ENCODE data around the gene UMOD. TPM values are rescaled to one million over a fixed set of nuclear protein-coding genes. Genes with fewer than 3 reads are reported as not detected.
"Not testable (repeated sequence)": the region's sequence is repeated elsewhere in the genome, so short reads cannot be mapped to it uniquely, and the experiment has no call there.

Gene UMOD
- total and polyA plus RNA-seq, 4 donors, result not detected

DNA sequence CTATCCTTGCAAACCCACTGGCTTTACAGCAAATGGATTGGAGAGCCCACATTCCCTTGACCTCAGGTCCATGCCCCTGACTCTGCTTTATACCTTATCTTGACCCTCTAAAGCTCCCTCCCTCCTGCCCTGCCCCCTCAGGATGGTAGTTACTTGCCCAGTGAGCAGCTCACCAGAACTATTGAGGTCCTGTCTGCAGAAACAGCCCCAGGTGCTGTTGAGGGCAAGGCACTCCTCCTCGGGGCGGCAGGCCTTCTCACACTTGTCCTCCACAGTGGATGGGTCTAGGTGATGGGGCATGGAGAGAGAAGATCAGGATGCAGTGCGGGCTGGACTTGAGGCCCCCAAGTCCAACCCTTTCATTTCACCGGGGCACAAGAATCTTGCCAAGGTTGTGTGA lies 29.8 kb downstream of the UMOD start:
- 91% methylated on average over 4 of the region's 4 CpGs for WGBS
- peaks cover 0 to 2% (median 0%) of the 10 kb centered on the region in 4 donors for H3K27me3 ChIP-seq (ENCODE audit: control insufficient read depth in 4 of 4, insufficient read depth in 4 of 4, low read length in 3 of 4)
- H3K9me3 ChIP-seq (ENCODE audit: control insufficient read depth in 4 of 4, low read length in 3 of 4), result no peaks in the 10 kb centered on the region
- H3K4me3 ChIP-seq (ENCODE audit: low read depth in 1 of 3, low read length in 3 of 3), result no peak overlapping the region
- no peak overlapping the region for H3K27ac ChIP-seq (ENCODE audit: low read depth in 1 of 2, low read length in 2 of 2)
- DNase-seq (ENCODE audit: low spot score), result no peak
- H3K9ac ChIP-seq (ENCODE audit: low read depth in 1 of 2, low read length in 2 of 2), result no peak overlapping the region
- TF ChIP-seq SP1 (IDR thresholded peaks at IDR 0.05) (no peak), FOXA2 (IDR thresholded peaks at IDR 0.05) (no peak), TAF1 (conservative IDR thresholded peaks at IDR 0.05) (no peak), HNF4A (conservative IDR thresholded peaks at IDR 0.05) (no peak), GABPA (IDR thresholded peaks at IDR 0.05 in 1 of 2, conservative IDR thresholded peaks at IDR 0.05 in 1 of 2) (no peak), JUND (IDR thresholded peaks at IDR 0.05) (no peak), RAD21 (IDR thresholded peaks at IDR 0.05) (no peak), FOXA1 (IDR thresholded peaks at IDR 0.05) (no peak), EGR1 (IDR thresholded peaks at IDR 0.05; ENCODE audit: low read depth in 2 of 2) (no peak), ATF3 (IDR thresholded peaks at IDR 0.05) (no peak)
- TF ChIP-seq, protein P1, sequence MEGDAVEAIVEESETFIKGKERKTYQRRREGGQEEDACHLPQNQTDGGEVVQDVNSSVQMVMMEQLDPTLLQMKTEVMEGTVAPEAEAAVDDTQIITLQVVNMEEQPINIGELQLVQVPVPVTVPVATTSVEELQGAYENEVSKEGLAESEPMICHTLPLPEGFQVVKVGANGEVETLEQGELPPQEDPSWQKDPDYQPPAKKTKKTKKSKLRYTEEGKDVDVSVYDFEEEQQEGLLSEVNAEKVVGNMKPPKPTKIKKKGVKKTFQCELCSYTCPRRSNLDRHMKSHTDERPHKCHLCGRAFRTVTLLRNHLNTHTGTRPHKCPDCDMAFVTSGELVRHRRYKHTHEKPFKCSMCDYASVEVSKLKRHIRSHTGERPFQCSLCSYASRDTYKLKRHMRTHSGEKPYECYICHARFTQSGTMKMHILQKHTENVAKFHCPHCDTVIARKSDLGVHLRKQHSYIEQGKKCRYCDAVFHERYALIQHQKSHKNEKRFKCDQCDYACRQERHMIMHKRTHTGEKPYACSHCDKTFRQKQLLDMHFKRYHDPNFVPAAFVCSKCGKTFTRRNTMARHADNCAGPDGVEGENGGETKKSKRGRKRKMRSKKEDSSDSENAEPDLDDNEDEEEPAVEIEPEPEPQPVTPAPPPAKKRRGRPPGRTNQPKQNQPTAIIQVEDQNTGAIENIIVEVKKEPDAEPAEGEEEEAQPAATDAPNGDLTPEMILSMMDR (IDR thresholded peaks at IDR 0.05; ENCODE audit: low read depth, low read length, missing input control), result no peak
- TF ChIP-seq, protein P2, sequence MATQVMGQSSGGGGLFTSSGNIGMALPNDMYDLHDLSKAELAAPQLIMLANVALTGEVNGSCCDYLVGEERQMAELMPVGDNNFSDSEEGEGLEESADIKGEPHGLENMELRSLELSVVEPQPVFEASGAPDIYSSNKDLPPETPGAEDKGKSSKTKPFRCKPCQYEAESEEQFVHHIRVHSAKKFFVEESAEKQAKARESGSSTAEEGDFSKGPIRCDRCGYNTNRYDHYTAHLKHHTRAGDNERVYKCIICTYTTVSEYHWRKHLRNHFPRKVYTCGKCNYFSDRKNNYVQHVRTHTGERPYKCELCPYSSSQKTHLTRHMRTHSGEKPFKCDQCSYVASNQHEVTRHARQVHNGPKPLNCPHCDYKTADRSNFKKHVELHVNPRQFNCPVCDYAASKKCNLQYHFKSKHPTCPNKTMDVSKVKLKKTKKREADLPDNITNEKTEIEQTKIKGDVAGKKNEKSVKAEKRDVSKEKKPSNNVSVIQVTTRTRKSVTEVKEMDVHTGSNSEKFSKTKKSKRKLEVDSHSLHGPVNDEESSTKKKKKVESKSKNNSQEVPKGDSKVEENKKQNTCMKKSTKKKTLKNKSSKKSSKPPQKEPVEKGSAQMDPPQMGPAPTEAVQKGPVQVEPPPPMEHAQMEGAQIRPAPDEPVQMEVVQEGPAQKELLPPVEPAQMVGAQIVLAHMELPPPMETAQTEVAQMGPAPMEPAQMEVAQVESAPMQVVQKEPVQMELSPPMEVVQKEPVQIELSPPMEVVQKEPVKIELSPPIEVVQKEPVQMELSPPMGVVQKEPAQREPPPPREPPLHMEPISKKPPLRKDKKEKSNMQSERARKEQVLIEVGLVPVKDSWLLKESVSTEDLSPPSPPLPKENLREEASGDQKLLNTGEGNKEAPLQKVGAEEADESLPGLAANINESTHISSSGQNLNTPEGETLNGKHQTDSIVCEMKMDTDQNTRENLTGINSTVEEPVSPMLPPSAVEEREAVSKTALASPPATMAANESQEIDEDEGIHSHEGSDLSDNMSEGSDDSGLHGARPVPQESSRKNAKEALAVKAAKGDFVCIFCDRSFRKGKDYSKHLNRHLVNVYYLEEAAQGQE (IDR thresholded peaks at IDR 0.05), result no peak
- TF ChIP-seq, protein P3, sequence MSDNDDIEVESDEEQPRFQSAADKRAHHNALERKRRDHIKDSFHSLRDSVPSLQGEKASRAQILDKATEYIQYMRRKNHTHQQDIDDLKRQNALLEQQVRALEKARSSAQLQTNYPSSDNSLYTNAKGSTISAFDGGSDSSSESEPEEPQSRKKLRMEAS (IDR thresholded peaks at IDR 0.05), result no peak
- TF ChIP-seq, protein P4, sequence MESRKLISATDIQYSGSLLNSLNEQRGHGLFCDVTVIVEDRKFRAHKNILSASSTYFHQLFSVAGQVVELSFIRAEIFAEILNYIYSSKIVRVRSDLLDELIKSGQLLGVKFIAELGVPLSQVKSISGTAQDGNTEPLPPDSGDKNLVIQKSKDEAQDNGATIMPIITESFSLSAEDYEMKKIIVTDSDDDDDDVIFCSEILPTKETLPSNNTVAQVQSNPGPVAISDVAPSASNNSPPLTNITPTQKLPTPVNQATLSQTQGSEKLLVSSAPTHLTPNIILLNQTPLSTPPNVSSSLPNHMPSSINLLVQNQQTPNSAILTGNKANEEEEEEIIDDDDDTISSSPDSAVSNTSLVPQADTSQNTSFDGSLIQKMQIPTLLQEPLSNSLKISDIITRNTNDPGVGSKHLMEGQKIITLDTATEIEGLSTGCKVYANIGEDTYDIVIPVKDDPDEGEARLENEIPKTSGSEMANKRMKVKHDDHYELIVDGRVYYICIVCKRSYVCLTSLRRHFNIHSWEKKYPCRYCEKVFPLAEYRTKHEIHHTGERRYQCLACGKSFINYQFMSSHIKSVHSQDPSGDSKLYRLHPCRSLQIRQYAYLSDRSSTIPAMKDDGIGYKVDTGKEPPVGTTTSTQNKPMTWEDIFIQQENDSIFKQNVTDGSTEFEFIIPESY (IDR thresholded peaks at IDR 0.05), result no peak
- H3K4me1 ChIP-seq (ENCODE audit: control insufficient read depth in 4 of 4, insufficient read depth in 4 of 4, low read length in 3 of 4), result no peaks in the 10 kb centered on the region
- no peaks in the 10 kb centered on the region for H3K36me3 ChIP-seq (ENCODE audit: control insufficient read depth in 4 of 4, insufficient read depth in 3 of 4, low read depth in 1 of 4, low read length in 3 of 4)

DNA sequence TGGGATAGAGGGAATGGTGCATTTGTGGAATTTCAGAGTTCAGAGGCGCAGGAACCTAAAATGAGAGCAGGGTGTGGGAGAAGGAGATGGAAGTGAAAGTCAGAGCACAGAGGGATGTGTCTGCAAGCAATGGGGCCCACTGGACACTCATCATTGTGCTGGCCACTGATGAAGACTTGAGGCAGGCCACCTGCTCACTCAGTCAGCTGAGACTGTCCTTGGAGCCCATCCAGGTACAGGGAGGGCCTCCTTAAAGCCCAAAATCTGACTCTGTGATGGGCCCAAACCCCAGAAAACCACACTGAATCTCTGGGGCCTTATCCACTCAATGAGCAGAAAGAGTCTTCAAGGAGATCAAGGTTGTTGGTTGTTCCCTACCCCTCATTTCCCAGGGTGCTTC lies 30.8 kb downstream of the UMOD start:
- no peaks in the 10 kb centered on the region for H3K9me3 ChIP-seq (ENCODE audit: control insufficient read depth in 4 of 4, low read length in 3 of 4)
- WGBS, result 96% methylated on average over 1 of the region's 1 CpG
- H3K27me3 ChIP-seq (ENCODE audit: control insufficient read depth in 4 of 4, insufficient read depth in 4 of 4, low read length in 3 of 4), result peaks cover 0 to 2% (median 0%) of the 10 kb centered on the region in 4 donors
- H3K36me3 ChIP-seq (ENCODE audit: control insufficient read depth in 4 of 4, insufficient read depth in 3 of 4, low read depth in 1 of 4, low read length in 3 of 4), result no peaks in the 10 kb centered on the region
- TF ChIP-seq NR2F2 (IDR thresholded peaks at IDR 0.05) (no peak), JUND (IDR thresholded peaks at IDR 0.05) (no peak), RAD21 (IDR thresholded peaks at IDR 0.05) (no peak), YY1 (IDR thresholded peaks at IDR 0.05) (no peak), GABPA (IDR thresholded peaks at IDR 0.05 in 1 of 2, conservative IDR thresholded peaks at IDR 0.05 in 1 of 2) (no peak), TAF1 (conservative IDR thresholded peaks at IDR 0.05) (no peak), ATF3 (IDR thresholded peaks at IDR 0.05) (no peak), FOXA1 (IDR thresholded peaks at IDR 0.05) (no peak), RXRA (IDR thresholded peaks at IDR 0.05) (no peak), HNF4G (IDR thresholded peaks at IDR 0.05) (no peak), HNF4A (conservative IDR thresholded peaks at IDR 0.05) (no peak)
- TF ChIP-seq, protein P3 (IDR thresholded peaks at IDR 0.05), result no peak
- TF ChIP-seq, protein P4 (IDR thresholded peaks at IDR 0.05), result no peak
- no peak for DNase-seq (ENCODE audit: low spot score)
- H3K9ac ChIP-seq (ENCODE audit: low read depth in 1 of 2, low read length in 2 of 2), result no peak overlapping the region
- H3K27ac ChIP-seq (ENCODE audit: low read depth in 1 of 2, low read length in 2 of 2), result no peak overlapping the region
- no peaks in the 10 kb centered on the region for H3K4me1 ChIP-seq (ENCODE audit: control insufficient read depth in 4 of 4, insufficient read depth in 4 of 4, low read length in 3 of 4)
- H3K4me3 ChIP-seq (ENCODE audit: low read depth in 1 of 3, low read length in 3 of 3), result no peak overlapping the region

DNA sequence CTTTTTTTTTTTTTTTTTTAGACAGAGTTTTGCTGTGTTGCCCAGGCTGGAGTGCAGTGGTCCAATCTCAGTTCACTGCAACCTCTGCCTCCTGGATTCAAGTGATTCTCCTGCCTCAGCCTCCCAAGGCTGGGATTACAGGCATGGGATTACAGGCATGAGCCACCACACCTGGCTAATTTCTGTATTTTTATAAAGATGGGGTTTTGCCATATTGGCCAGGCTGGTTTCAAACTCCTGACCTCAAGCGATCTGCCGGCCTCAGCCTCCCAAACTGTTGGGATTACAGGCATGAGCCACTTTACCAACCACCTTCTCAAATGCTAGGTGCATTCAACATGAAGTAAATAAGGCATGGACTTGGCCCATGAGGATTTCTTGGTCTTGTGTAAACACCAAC lies 31.5 kb downstream of the UMOD start:
- not testable (repeated sequence) for H3K36me3 ChIP-seq (ENCODE audit: control insufficient read depth in 4 of 4, insufficient read depth in 3 of 4, low read depth in 1 of 4, low read length in 3 of 4); H3K4me1 ChIP-seq (ENCODE audit: control insufficient read depth in 4 of 4, insufficient read depth in 4 of 4, low read length in 3 of 4); H3K9me3 ChIP-seq (ENCODE audit: control insufficient read depth in 4 of 4, low read length in 3 of 4); H3K4me3 ChIP-seq (ENCODE audit: low read depth in 1 of 3, low read length in 3 of 3); DNase-seq (ENCODE audit: low spot score); H3K9ac ChIP-seq (ENCODE audit: low read depth in 1 of 2, low read length in 2 of 2); H3K27me3 ChIP-seq (ENCODE audit: control insufficient read depth in 4 of 4, insufficient read depth in 4 of 4, low read length in 3 of 4); H3K27ac ChIP-seq (ENCODE audit: low read depth in 1 of 2, low read length in 2 of 2)
- WGBS, result 96% methylated on average over 2 of the region's 2 CpGs

Data from liver (tissue), 9 donors.